B cell (primary cell): Measurements from ENCODE around the gene MPZL2. TPM values are rescaled to one million over a fixed set of nuclear protein-coding genes. Genes with fewer than 3 reads are reported as not detected.

Experiments used
- ATAC-seq: fragments of 200-7000 bp; cut with Tn5 transposase; one replicate; pipeline ENCODE4 v1.10.0; 2021; ENCODE audit warnings: low read depth, mild to moderate bottlenecking, moderate number of reproducible peaks, moderate library complexity
- CTCF ChIA-PET: fragments of 350-600 bp; sonication (Branson Sonifier 250); formaldehyde crosslinking; loops from one replicate; lab custom pipeline; 2021; ENCODE audit warnings: antibody characterized with exemption, inconsistent platforms; lab: Charles Lee
- POLR2A ChIA-PET: fragments of 350-600 bp; sonication (Branson Sonifier 250); formaldehyde crosslinking; loops from one replicate; lab custom pipeline; 2021; ENCODE audit warnings: antibody characterized with exemption; lab: Charles Lee
- DNase-seq: peaks from one replicate; pipeline ENCODE4 v3.0.0; 2013
- H2AFZ ChIP-seq: 2 replicates; pipeline ENCODE4 v1.6.1; 2012; ENCODE audit warnings: mild to moderate bottlenecking, low read depth, low read length; ENCODE audit not compliant: insufficient read depth, poor library complexity, severe bottlenecking
- H3K27ac ChIP-seq, 2 donors: 1 replicate in 1 of 2; 2 replicates in 1 of 2; pipeline ENCODE4 v1.5.1; 2012 to 2013; ENCODE audit warnings: low read length in 2 of 2, mild to moderate bottlenecking in 2 of 2, moderate library complexity in 1 of 2
- H3K27me3 ChIP-seq, 4 experiments: fragments of 200-600 bp in 1 of 4; sonication (generic) in 1 of 4; replicated peaks in 1 of 4; 1 replicate in 2 of 4; 2 replicates in 2 of 4; pipeline versions ENCODE4 v1.6.1 to v1.7.0; 2013 to 2016; ENCODE audit warnings: low read length in 3 of 4, mild to moderate bottlenecking in 2 of 4, mixed read lengths in 1 of 4, moderate library complexity in 1 of 4; ENCODE audit not compliant: insufficient read depth in 4 of 4, control insufficient read depth in 3 of 4; ENCODE audit errors: control extremely low read depth in 1 of 4
- H3K36me3 ChIP-seq, 2 experiments: replicated peaks in 1 of 2; 1 replicate in 1 of 2; 2 replicates in 1 of 2; pipeline versions ENCODE4 v1.6.1 to v1.7.1; 2013; ENCODE audit warnings: low read length in 1 of 2; ENCODE audit not compliant: insufficient read depth in 2 of 2, control insufficient read depth in 1 of 2; ENCODE audit errors: control extremely low read depth in 1 of 2, extremely low read depth in 1 of 2
- H3K4me1 ChIP-seq, 2 donors: fragments of 200-600 bp in 1 of 2; sonication (generic) in 1 of 2; 1 replicate in 1 of 2; 2 replicates in 1 of 2; pipeline versions ENCODE4 v1.5.1 to v1.6.1; 2013 to 2017; ENCODE audit warnings: low read length in 2 of 2; ENCODE audit not compliant: control insufficient read depth in 2 of 2, insufficient read depth in 2 of 2
- H3K4me2 ChIP-seq: replicated peaks from 2 replicates; pipeline ENCODE3; 2012; ENCODE audit warnings: mild to moderate bottlenecking, low read depth, low read length; ENCODE audit not compliant: poor library complexity, severe bottlenecking
- H3K4me3 ChIP-seq, 5 experiments: fragments of 200-600 bp in 1 of 5; sonication (generic) in 1 of 5; 1 replicate in 3 of 5; 2 replicates in 2 of 5; pipeline versions ENCODE4 v1.5.1 to v1.7.0; 2011 to 2016; ENCODE audit warnings: low read length in 4 of 5, mild to moderate bottlenecking in 4 of 5, low read depth in 2 of 5, control low read depth in 1 of 5, moderate library complexity in 1 of 5; ENCODE audit not compliant: insufficient read depth in 1 of 5; ENCODE audit errors: control extremely low read depth in 1 of 5, extremely low read depth in 1 of 5
- H3K79me2 ChIP-seq: fragments of 200-600 bp; sonication (generic); one replicate; pipeline ENCODE4 v1.6.0; 2016; ENCODE audit warnings: low read length; ENCODE audit not compliant: control insufficient read depth, insufficient read depth
- H3K9ac ChIP-seq: fragments of 200-600 bp; sonication (generic); 2 replicates; pipeline ENCODE4 v1.6.1; 2017; ENCODE audit warnings: mild to moderate bottlenecking, low read length, moderate library complexity
- H3K9me3 ChIP-seq, 3 donors: one replicate each; pipeline versions ENCODE4 v1.6.1 to v1.7.1; 2013; ENCODE audit warnings: low read length in 2 of 3; ENCODE audit not compliant: control insufficient read depth in 2 of 3, insufficient read depth in 1 of 3; ENCODE audit errors: control extremely low read depth in 1 of 3
- H4K20me1 ChIP-seq: 2 replicates; pipeline ENCODE4 v1.6.0; 2012; ENCODE audit warnings: mild to moderate bottlenecking, low read length; ENCODE audit not compliant: insufficient read depth, control insufficient read depth, poor library complexity, severe bottlenecking
- H3K27ac Mint-ChIP-seq: one replicate; pipeline ENCODE4 v1.8.0; 2021; ENCODE audit warnings: mixed read lengths
- H3K27me3 Mint-ChIP-seq: one replicate; pipeline ENCODE4 v1.8.0; 2021; ENCODE audit warnings: mixed read lengths
- H3K4me1 Mint-ChIP-seq: one replicate; pipeline ENCODE4 v1.8.0; 2021; ENCODE audit warnings: mixed read lengths
- H3K4me3 Mint-ChIP-seq: one replicate; pipeline ENCODE4 v1.8.0; 2021; ENCODE audit warnings: mixed read lengths
- H3K9me3 Mint-ChIP-seq: one replicate; pipeline ENCODE4 v1.8.0; 2022; ENCODE audit warnings: mixed read lengths; ENCODE audit not compliant: insufficient read depth
- CTCF ChIP-seq: fragments of 200-600 bp; IDR thresholded peaks from one replicate; pipeline ENCODE4 v1.8.0; 2022; ENCODE audit warnings: antibody characterized with exemption, mild to moderate bottlenecking
- EZH2 ChIP-seq: IDR thresholded peaks from 2 replicates; pipeline ENCODE4 v1.6.1; 2012; ENCODE audit warnings: borderline replicate concordance, low read depth, mild to moderate bottlenecking, moderate library complexity, low read length; ENCODE audit not compliant: insufficient read depth, poor library complexity, severe bottlenecking
- WGBS: methylation state at CpG from one replicate; pipeline ENCODE4 v1.1.5; 2013; ENCODE audit warnings: missing lambda C conversion rate; ENCODE audit not compliant: insufficient coverage; 5-methylcytosine and 5-hydroxymethylcytosine counted together
- intact Hi-C: fragments of 100-400 bp; cut with micrococcal nuclease; formaldehyde crosslinking; loops from one replicate; pipeline ENCODE4 v1.10.0; 2022
- polyA plus RNA-seq: library from polyadenylated mRNA; depleted of rRNA; stranded (reverse); fragments of >200 nt; gene quantifications from 2 replicates; pipeline ENCODE4 v1.2.3, GENCODE V29; 2012
- total RNA-seq, 2 donors: library from RNA; stranded (reverse); fragments of 120-200 nt in 1 of 2; gene quantifications; 1 replicate in 1 of 2; 2 replicates in 1 of 2; pipeline versions ENCODE4 v1.2.3 to v1.2.4, GENCODE V29; 2013 to 2022

Gene MPZL2
- total and polyA plus RNA-seq, 2 donors (not counting 1 experiment from before 2014, with no cell fraction given) = 1.2 TPM; not detected in 1

- no CpG with 5 or more reads among the region's 2 CpGs for WGBS
- Histone ChIP-seq H3K27ac (no peak overlapping the region), H3K9me3 (no peaks in the 10 kb centered on the region), H2AFZ (no peak overlapping the region), H3K27me3 (peaks cover 0 to 10% (median 5%) of the 10 kb centered on the region in 4 experiments), H4K20me1 (no peaks in the 10 kb centered on the region), H3K36me3 (no peaks in the 10 kb centered on the region), H3K4me1 (peaks cover 50 to 52% of the 10 kb centered on the region in 2 donors), H3K79me2 (no peaks in the 10 kb centered on the region), H3K4me3 (peak overlapping the region in 1 of 5 experiments; percentile 36), H3K9ac (no peak overlapping the region), H3K4me2 (no peak overlapping the region)
- ChIA-PET CTCF (interaction anchor here (1.2 to 4.6 kb wide), 2 partner anchors 14 to 27 kb away, joined by 4 to 59 read pairs; no protein-coding TSS in a partner anchor), POLR2A (no interaction called here)
- TF ChIP-seq EZH2 = no peak
- TF ChIP-seq CTCF = no peak
- Mint-ChIP-seq H3K9me3 (no peaks in the 10 kb centered on the region), H3K4me3 (no peak overlapping the region), H3K4me1 (peaks cover 53% of the 10 kb centered on the region), H3K27me3 (peaks cover 42% of the 10 kb centered on the region), H3K27ac (peak overlapping the region; percentile 28)
- no peak for ATAC-seq
- no peak for DNase-seq
- intact Hi-C loops = loop anchor here (5.0 kb wide), 1 partner anchor 40 kb away; the partner anchor contains the start of gene MPZL3
Observed at GRCh38 chr11:118212781-118213191, 51.3 kb downstream of the MPZL2 start.

- Histone ChIP-seq H3K9ac (no peak overlapping the region), H3K4me3 (peak overlapping the region in 1 of 5 experiments; percentile 42), H3K4me1 (peaks cover 50 to 51% of the 10 kb centered on the region in 2 donors), H4K20me1 (no peaks in the 10 kb centered on the region), H2AFZ (no peak overlapping the region), H3K27ac (no peak overlapping the region), H3K4me2 (no peak overlapping the region), H3K79me2 (no peaks in the 10 kb centered on the region), H3K27me3 (peaks cover 0 to 6% (median 2%) of the 10 kb centered on the region in 4 experiments), H3K9me3 (no peaks in the 10 kb centered on the region), H3K36me3 (no peaks in the 10 kb centered on the region)
- peaks cover 40% of the 10 kb centered on the region for H3K27me3 Mint-ChIP-seq
- POLR2A ChIA-PET = interaction anchor here (1.4 kb wide), 1 partner anchor 9 kb away, joined by 3 read pairs; no protein-coding TSS in a partner anchor
- H3K27ac Mint-ChIP-seq = peak overlapping the region; percentile 11
- TF ChIP-seq EZH2 (no peak), CTCF (no peak)
- peaks cover 53% of the 10 kb centered on the region for H3K4me1 Mint-ChIP-seq
- CTCF ChIA-PET = interaction anchor here (1.0 to 4.6 kb wide), 4 partner anchors 13 to 83 kb away, joined by 3 to 59 read pairs (median 4); no protein-coding TSS in a partner anchor
- H3K9me3 Mint-ChIP-seq = no peaks in the 10 kb centered on the region
- H3K4me3 Mint-ChIP-seq = no peak overlapping the region
- intact Hi-C loops = loop anchor here (5.0 kb wide), 1 partner anchor 40 kb away; the partner anchor contains the start of gene MPZL3
- no peak for DNase-seq
- no peak for ATAC-seq
- WGBS = 97% methylated on average over 7 of the region's 7 CpGs
Observed at GRCh38 chr11:118212131-118212725, 51.9 kb downstream of the MPZL2 start.
